IMR-90 (cell line): ENCODE results near the gene EBI3.

Experiments used
- CTCF ChIP-seq: conservative IDR thresholded peaks from 2 replicates; pipeline ENCODE4 v1.5.1; 2012; ENCODE audit warnings: mild to moderate bottlenecking, low read depth, low read length, improper control_type of control experiment
- ELK1 ChIP-seq: fragments of 150-350 bp; IDR thresholded peaks from 2 replicates; pipeline ENCODE4 v1.6.1; 2016; ENCODE audit warnings: low read depth, mild to moderate bottlenecking, low read length, moderate library complexity, borderline replicate concordance
- FOS ChIP-seq: fragments of 150-350 bp; IDR thresholded peaks from 2 replicates; pipeline ENCODE4 v1.6.1; 2016; ENCODE audit warnings: low read depth, low read length
- POLR2A ChIP-seq: IDR thresholded peaks from 2 replicates; pipeline ENCODE4 v1.6.1; 2012; ENCODE audit warnings: mild to moderate bottlenecking, low read depth, low read length
- RAD21 ChIP-seq: IDR thresholded peaks from 2 replicates; pipeline ENCODE4 v1.6.1; 2012; ENCODE audit warnings: low read length, improper control_type of control experiment
- RCOR1 ChIP-seq: IDR thresholded peaks from 2 replicates; pipeline ENCODE4 v1.6.1; 2012; ENCODE audit warnings: mild to moderate bottlenecking, low read length, improper control_type of control experiment; ENCODE audit not compliant: insufficient replicate concordance
- RFX5 ChIP-seq: IDR thresholded peaks from 2 replicates; pipeline ENCODE4 v1.8.0; 2012; ENCODE audit warnings: low read depth, mild to moderate bottlenecking, low read length, moderate library complexity

GRCh38 chr19:4220188-4220587 is 9.1 kb upstream of the EBI3 start:
- TF ChIP-seq ELK1, result no peak
- no peak for TF ChIP-seq CTCF
- TF ChIP-seq POLR2A, result no peak
- TF ChIP-seq FOS, result no peak
- TF ChIP-seq RCOR1, result no peak
- TF ChIP-seq RFX5, result no peak
- no peak for TF ChIP-seq RAD21
